ACHN (cell line): ENCODE data around the gene NDUFB11.

ENCODE experiments used
- DNase-seq: peaks from one replicate; pipeline ENCODE4 v3.0.0-alpha.2; 2015
- in situ Hi-C: cut with HindIII; loops from 2 replicates; pipeline ENCODE4 v1.10.0; 2017; ENCODE audit warnings: low sequenced_read_pairs, low pct_ligation_motif_present, low pct_unique_long_range_greater_than_20kb

NDUFB11 gene

GRCh38 chrX:47176101-47176740 is 31.7 kb upstream of the NDUFB11 start:
- no peak for DNase-seq
- in situ Hi-C loops = no loop called here

- in situ Hi-C loops = no loop called here
- no peak for DNase-seq
Observed at GRCh38 chrX:47175588-47175980, 31.1 kb upstream of the NDUFB11 start.

DNA sequence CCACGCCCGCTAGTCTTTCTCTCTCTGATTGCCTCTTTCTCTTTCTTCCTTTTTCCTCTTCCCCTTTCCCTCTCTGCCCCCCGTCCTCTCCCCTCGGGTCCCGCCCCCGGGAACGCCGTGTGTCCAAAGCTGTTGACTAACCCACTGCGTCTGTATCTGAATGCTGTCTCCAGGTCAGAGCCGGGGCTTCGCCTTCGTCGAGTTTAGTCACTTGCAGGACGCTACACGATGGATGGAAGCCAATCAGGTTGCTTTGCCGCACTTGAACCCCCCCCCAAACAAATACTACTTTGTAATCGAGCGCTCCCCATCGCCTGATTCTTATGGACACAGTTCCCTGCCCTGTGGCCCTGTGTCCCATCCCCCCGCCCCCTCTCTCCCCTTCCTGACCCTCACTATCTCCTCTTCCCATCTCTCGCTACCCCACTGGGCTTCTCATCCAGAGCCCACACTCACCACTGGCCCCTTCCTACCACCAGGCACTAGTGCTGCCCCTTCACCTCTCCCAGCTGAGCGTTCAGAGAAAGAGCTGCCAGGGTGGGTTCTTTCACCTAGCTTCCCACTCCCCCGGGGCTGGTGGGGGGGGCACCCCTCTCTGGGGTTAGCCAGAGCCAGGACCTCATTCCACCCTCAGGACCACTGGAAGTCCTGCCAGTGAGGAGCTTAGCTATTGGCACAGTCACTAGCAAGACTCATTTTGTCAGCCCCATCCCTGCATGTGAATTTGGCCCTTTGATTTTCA is 30.5 kb upstream of the NDUFB11 start:
- no peak for DNase-seq
- in situ Hi-C loops = no loop called here

DNA sequence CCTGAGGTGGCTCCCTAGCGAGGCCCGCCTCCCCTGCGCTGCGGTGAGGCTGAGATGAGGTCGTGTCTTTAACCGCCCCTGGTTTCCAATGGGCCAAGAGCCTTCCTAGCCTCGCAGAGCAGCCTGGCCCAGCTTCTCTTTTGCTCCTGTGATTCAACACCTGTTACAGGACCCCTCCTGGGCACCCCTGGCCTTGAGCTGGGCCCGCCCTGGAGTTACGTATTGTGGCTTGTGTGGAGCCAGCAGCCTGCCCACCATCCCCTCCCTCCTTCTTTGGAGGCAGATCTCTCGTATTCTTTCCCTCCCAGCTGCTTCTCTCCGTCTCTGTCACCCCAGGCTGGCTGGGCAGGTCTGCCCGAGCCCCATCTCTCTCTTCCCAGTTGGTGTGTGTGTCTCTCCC is 29.9 kb upstream of the NDUFB11 start:
- in situ Hi-C loops = no loop called here
- no peak for DNase-seq

GRCh38 chrX:47172971-47173792 is 28.7 kb upstream of the NDUFB11 start:
- in situ Hi-C loops = no loop called here
- DNase-seq = no peak

DNA sequence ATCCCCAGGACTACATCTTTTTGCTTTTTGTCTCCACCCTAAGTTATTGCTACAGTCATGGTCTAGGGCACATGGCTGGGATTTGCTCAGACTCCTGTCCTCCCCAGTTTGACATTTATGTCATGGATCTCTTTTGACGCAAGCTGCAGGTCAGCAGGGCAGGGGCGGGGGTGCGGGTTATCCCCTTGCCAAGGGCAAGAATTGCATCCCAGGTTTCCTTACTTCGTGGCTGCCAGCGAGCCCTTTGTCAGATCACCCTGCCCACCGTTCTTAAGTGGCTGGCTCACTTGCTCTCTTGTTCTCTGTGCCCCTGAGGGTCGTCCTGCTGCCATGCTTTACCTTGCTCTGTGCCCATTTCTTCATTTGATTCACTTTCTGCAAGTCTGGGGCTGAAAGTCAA is 28.0 kb upstream of the NDUFB11 start:
- DNase-seq = no peak
- in situ Hi-C loops = no loop called here

GRCh38 chrX:47171996-47172395 is 27.5 kb upstream of the NDUFB11 start:
- in situ Hi-C loops = no loop called here
- no peak for DNase-seq

- DNase-seq = no peak
- in situ Hi-C loops = no loop called here
Observed at GRCh38 chrX:47170861-47171692, 26.6 kb upstream of the NDUFB11 start.

DNA sequence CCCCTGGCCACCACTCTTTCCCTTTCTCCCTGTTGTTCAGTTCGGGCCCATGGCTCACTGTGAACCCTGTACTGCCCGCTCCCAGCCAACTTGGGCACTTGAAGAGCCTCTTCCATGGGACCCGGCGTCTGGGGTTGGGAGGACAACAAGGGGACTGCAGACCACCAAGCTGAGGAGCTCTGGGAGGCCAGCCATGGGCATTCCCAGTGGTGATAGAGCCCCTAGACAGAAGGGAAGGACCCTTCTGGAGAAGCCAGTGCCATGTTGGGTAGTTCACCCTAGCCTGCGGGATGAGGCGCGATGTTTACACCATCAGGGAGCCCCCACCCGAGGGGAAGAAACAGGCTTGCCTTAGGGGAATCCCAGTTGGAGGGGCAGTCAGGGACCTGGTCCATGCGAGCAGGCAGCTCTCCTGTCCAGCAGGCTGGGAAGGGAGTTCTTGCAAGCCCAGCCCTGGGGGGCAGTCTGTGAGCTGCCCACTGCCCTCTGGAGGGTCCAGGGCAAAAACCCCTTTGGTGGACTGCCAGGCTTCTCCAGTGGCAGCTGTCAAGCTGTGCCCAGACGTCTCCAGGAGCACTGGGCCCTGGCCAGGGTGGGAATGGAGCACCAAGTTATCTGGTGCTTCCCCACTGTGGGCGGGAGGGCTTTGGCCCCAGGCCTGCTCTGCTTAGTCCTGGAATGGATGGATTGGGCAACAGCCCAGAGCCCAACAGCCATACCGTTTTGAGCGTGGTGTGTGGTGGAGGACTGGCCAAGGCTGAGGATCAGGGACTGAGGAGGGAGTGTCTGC is 25.4 kb upstream of the NDUFB11 start:
- in situ Hi-C loops = no loop called here
- DNase-seq = no peak

DNA sequence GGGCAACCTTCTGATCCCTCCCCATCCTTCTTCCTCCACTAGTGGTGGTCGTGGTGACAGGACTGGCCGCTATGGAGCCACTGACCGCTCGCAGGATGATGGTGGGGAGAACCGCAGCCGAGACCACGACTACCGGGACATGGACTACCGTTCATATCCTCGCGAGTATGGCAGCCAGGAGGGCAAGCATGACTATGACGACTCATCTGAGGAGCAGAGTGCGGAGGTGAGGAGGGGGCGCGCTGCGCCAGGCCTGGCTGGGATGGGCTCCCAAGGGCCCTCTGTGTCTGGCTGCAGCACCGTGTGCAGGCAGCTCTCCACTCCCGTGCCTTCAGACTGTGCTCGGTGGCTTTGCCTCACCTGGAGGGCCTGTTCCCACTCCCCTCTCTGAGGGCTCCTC is 24.8 kb upstream of the NDUFB11 start:
- in situ Hi-C loops = no loop called here
- DNase-seq = no peak

GRCh38 chrX:47168495-47169073 is 24.1 kb upstream of the NDUFB11 start:
- in situ Hi-C loops = no loop called here

DNA sequence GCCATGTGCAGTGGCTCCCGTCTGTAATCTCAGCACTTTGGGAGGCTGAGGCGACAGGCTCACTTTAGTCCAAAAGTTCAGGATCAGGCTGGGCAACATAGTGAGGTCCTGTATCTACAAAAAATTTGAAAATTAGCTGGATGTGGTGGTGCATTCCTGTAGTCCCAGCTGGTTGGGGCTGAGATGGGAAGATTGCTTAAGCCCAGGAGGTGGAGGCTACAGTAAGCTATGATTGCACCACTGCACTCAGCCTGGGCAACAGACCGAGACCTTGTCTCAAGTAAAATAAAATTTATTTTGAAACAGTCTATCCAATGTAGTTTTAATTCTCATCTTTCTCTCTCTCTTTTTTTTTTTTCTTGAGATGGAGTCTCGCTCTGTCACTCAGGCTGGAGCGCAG is 21.6 kb upstream of the NDUFB11 start:
- in situ Hi-C loops = no loop called here

More at GRCh38 chrX:47168495-47169073, 24.1 kb upstream of the NDUFB11 start:
- no peak for DNase-seq

DNA sequence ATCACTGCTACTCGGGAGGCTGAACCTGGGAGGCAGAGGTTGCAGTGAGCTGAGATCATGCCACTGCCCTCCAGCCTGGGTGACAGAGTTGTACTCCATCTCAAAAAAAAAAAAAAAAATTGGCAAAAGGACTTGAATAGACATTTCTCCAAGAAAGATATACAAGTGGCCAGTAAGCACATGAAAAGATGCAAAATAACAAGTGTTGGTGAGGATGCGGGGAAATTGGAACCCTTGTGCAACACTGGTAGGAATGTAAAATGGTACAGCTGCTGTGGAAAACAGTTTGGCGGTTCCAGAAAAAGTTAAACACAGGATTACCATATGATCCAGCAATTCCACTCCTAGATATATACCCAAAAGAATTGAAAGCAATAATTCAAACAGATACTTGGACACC is 19.9 kb upstream of the NDUFB11 start:
- no peak for DNase-seq

More for the DNA sequence above, 21.6 kb upstream of the NDUFB11 start:
- DNase-seq = no peak

DNA sequence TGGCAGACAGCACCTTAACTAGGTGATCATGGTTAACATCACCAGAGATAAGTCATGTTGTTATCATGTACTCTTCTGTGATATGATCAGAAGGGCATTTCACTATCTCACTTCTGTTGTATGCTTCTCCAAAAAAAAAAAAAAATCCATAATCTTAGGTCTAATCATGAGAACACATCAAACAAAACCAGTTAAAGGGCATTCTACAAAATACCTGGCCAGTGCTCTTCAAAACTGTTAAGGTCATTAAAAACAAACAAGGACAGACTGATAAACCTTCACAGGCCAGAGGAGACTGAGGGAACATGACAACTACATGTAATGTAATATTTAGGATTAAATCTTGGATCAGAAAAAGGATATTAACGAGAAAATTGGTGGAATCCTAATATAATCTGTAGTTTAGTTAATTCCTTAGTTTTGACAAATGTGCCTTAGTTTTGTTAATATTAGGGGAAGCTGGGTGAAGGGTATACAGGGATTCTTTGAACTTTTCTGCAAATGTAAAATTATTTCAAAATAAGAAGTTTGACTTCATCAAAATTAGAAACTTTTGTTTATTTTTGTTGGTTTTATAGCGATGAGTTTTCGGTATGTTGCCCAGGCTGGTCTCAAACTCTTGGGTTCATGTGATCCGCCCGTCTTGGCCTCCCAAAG is 18.6 kb upstream of the NDUFB11 start:
- in situ Hi-C loops = no loop called here
- no peak for DNase-seq

More for the DNA sequence above, 19.9 kb upstream of the NDUFB11 start:
- in situ Hi-C loops = no loop called here

GRCh38 chrX:47160781-47161180 is 16.3 kb upstream of the NDUFB11 start:
- no peak for DNase-seq
- in situ Hi-C loops = no loop called here

GRCh38 chrX:47158781-47159180 is 14.3 kb upstream of the NDUFB11 start:
- DNase-seq = no peak
- in situ Hi-C loops = no loop called here

GRCh38 chrX:47158131-47158530 is 13.6 kb upstream of the NDUFB11 start:
- in situ Hi-C loops = no loop called here
- no peak for DNase-seq
